Measurements from ENCODE around the gene METRNL.

The METRNL gene

DNA sequence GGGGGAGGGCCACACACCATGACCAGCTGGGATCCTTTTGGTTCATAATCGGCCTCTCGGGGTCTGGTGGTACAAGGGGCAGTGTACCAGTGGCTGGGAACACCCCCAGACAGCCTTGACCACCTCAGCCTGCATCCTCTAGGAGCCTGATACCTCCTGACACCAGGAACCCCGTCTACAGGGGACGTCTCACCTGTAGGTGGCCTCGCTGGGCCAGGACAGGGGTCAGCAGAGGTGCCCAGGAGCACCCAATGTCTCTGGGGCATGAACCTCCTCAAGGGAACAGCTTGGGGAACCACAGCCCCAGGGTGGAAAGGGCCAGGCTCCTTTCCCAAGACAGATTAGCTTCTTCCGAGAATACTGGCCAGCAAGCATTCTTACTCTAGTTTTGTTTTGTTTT, 2.5 kb upstream of the METRNL start:
- TF ChIP-seq CTCF (IDR thresholded peaks at IDR 0.05; ENCODE audit: low read length) (0 out of 2 replicates have a peak, but pooled peaks have one; percentile 7), EZH2 (optimal IDR thresholded peaks at IDR 0.05; ENCODE audit: low read depth, low read length) (no peak)
- H3K9me3 ChIP-seq (replicated peaks; ENCODE audit: insufficient read depth, low read length): no peaks in the 10 kb centered on the region
- no peak overlapping the region for H3K4me3 ChIP-seq (ENCODE audit: low read length)
- no peak overlapping the region for H3K9ac ChIP-seq (ENCODE audit: low read length)
- H3F3A ChIP-seq (ENCODE audit: insufficient read depth, low read length): no peaks in the 10 kb centered on the region
- H3K79me2 ChIP-seq (ENCODE audit: low read length): peaks cover 6% of the 10 kb centered on the region; the same call in 1 of the 2 replicates
- no peaks in the 10 kb centered on the region for H3K36me3 ChIP-seq (replicated peaks; ENCODE audit: insufficient read depth, low read length)
- no peak overlapping the region for H2AFZ ChIP-seq (ENCODE audit: low read length)
- no peak overlapping the region for H3K27ac ChIP-seq (ENCODE audit: low read length)
- H3K4me2 ChIP-seq (ENCODE audit: low read depth, low read length): no peak overlapping the region
- no peaks in the 10 kb centered on the region for H3K9me2 ChIP-seq (replicated peaks; ENCODE audit: insufficient read depth, low read length)
- peaks cover 72% of the 10 kb centered on the region for H3K27me3 ChIP-seq (replicated peaks; ENCODE audit: insufficient read depth, low read length)
- no peak for DNase-seq
- no peaks in the 10 kb centered on the region for H3K4me1 ChIP-seq (ENCODE audit: low read length)
- H4K20me1 ChIP-seq (ENCODE audit: insufficient read depth, low read length): no peaks in the 10 kb centered on the region

- Histone ChIP-seq H4K20me1 (ENCODE audit: insufficient read depth, low read length) (no peaks in the 10 kb centered on the region), H3F3A (ENCODE audit: insufficient read depth, low read length) (no peaks in the 10 kb centered on the region), H3K27ac (ENCODE audit: low read length) (no peak overlapping the region), H3K9ac (ENCODE audit: low read length) (no peak overlapping the region), H3K79me2 (ENCODE audit: low read length) (peaks cover 6% of the 10 kb centered on the region; the same call in 1 of the 2 replicates), H3K4me2 (ENCODE audit: low read depth, low read length) (no peak overlapping the region), H3K36me3 (replicated peaks; ENCODE audit: insufficient read depth, low read length) (no peaks in the 10 kb centered on the region), H3K4me3 (ENCODE audit: low read length) (no peak overlapping the region), H2AFZ (ENCODE audit: low read length) (no peak overlapping the region), H3K9me3 (replicated peaks; ENCODE audit: insufficient read depth, low read length) (no peaks in the 10 kb centered on the region), H3K4me1 (ENCODE audit: low read length) (no peaks in the 10 kb centered on the region), H3K27me3 (replicated peaks; ENCODE audit: insufficient read depth, low read length) (peaks cover 74% of the 10 kb centered on the region), H3K9me2 (replicated peaks; ENCODE audit: insufficient read depth, low read length) (no peaks in the 10 kb centered on the region)
- TF ChIP-seq EZH2phosphoT487 (IDR thresholded peaks at IDR 0.05; ENCODE audit: low read length): no peak
- TF ChIP-seq CTCF (IDR thresholded peaks at IDR 0.05; ENCODE audit: low read length): no peak
- no peak for TF ChIP-seq EZH2 (optimal IDR thresholded peaks at IDR 0.05; ENCODE audit: low read depth, low read length)
- no peak for DNase-seq
Observed at GRCh38 chr17:83077411-83077810, 2.0 kb upstream of the METRNL start.

DNA sequence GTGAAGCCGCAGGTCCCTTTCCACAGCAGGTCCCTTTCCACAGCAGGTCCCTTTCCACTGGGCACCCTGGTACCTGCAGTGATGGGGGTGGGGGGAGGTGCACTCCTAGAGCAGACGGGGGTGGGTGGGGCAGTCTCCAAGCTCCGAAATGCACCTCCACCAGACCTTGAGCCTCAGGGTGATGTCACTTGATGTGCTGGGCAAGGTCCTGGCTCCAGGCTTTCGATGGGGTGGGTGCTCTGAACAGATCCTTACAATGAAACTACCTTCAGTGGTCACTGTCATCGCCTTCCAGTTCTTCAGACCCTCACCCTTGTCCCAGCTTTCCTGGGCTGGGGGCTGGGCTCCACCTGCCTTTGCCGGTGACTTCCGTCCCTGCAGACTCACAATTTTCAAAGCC, 1.5 kb upstream of the METRNL start:
- Histone ChIP-seq H3K27ac (ENCODE audit: low read length) (no peak overlapping the region), H3F3A (ENCODE audit: insufficient read depth, low read length) (no peaks in the 10 kb centered on the region), H3K27me3 (replicated peaks; ENCODE audit: insufficient read depth, low read length) (peaks cover 78% of the 10 kb centered on the region), H3K79me2 (ENCODE audit: low read length) (peaks cover 11% of the 10 kb centered on the region; the same call in 1 of the 2 replicates), H3K9ac (ENCODE audit: low read length) (no peak overlapping the region), H4K20me1 (ENCODE audit: insufficient read depth, low read length) (no peaks in the 10 kb centered on the region), H3K36me3 (replicated peaks; ENCODE audit: insufficient read depth, low read length) (no peaks in the 10 kb centered on the region), H3K9me2 (replicated peaks; ENCODE audit: insufficient read depth, low read length) (no peaks in the 10 kb centered on the region), H3K4me1 (ENCODE audit: low read length) (no peaks in the 10 kb centered on the region), H3K4me3 (ENCODE audit: low read length) (no peak overlapping the region), H3K4me2 (ENCODE audit: low read depth, low read length) (no peak overlapping the region), H2AFZ (ENCODE audit: low read length) (no peak overlapping the region), H3K9me3 (replicated peaks; ENCODE audit: insufficient read depth, low read length) (no peaks in the 10 kb centered on the region)
- DNase-seq: no peak
- TF ChIP-seq CTCF (IDR thresholded peaks at IDR 0.05; ENCODE audit: low read length): no peak
- no peak for TF ChIP-seq EZH2 (optimal IDR thresholded peaks at IDR 0.05; ENCODE audit: low read depth, low read length)
- no peak for TF ChIP-seq EZH2phosphoT487 (IDR thresholded peaks at IDR 0.05; ENCODE audit: low read length)

Data from MM.1S (cell line).